G401.6 (cell line): ENCODE measurements around the gene MAML1.

Source experiments
- FAIRE-seq: peaks from 2 replicates; lab custom pipeline; 2012; peaks lifted over from hg19 to GRCh38; lab: Jason Lieb, UNC

Gene MAML1

DNA sequence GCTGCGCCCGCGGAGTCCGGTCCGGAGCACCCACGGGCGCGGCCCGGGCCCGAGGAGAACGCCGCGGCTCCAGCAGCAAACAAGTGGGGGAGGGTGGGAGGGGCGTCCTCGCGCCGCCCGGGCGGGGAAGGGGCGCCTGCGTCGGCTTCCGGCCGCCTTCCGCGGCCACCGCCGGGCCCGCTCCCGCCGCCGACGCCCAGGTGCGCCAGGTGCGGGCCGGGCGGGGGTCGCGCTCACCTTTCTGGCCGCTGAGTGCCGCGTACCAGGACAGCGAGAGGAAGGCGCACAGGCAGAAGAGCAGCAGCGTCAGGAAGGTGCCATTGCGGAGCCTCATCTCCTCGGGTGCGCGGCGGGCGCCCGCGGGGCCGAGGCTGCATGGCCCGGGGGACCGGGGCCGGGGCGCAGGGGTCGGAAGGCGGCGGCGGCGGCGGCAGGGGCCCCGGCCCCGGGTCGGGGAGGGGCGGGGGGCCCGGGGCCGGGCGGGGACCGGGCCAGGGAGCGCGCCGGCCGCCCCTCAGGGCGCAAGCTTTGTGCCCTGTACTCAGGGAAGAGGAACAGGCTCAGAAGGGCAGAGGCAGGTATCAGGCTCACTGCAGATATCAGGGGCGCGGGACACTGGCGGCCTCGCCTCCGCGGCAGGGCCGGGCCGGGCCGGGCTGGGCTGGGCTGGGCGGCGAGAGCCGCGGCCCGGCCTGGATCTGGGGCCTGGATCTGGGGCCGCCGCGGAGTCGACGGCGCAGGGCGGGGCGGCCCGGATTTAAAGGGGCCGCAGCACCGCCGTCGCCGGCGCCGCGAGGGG lies 73.8 kb downstream of the MAML1 start, which contains the start of gene MGAT4B:
Gene MGAT4B (minus strand): TSS at position 617 of the 799 bp plus-strand sequence. CDS start 283 bp downstream, at position 334.
- FAIRE-seq, result no peak

DNA sequence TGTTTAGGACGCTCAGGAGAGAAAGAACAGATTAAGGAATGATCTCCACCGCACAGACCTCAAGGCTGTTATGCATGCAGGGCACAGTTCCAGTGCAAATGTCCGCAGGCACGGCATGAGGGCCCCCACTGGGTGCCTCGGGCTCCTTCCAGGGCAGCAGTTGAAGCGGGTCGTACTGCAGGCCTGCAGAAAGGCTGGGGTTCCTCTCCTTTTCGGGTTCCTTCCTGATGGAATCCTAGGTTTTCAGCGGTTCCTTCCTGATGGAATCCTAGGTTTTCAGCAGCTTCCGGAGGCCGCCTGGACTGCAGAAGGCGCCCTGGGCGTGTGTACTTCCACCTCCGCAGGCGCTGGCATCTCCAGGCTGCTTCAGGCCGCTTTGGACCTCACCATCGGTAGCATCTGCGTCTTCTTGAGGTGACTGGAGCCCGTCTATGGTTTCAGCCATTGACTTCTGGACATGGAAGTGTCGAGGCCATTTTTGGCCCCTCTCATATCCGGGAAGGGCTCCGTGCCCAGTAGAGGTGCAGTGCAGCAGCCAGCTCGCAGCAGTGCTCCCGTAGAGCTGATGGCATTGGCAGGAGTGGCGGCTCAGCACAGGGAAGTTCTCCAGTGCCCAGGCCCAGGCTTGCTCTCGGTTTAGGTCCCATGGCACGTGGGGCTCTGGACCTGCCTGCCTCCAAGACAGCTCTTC lies 79.7 kb downstream of the MAML1 start:
- FAIRE-seq, result no peak

DNA sequence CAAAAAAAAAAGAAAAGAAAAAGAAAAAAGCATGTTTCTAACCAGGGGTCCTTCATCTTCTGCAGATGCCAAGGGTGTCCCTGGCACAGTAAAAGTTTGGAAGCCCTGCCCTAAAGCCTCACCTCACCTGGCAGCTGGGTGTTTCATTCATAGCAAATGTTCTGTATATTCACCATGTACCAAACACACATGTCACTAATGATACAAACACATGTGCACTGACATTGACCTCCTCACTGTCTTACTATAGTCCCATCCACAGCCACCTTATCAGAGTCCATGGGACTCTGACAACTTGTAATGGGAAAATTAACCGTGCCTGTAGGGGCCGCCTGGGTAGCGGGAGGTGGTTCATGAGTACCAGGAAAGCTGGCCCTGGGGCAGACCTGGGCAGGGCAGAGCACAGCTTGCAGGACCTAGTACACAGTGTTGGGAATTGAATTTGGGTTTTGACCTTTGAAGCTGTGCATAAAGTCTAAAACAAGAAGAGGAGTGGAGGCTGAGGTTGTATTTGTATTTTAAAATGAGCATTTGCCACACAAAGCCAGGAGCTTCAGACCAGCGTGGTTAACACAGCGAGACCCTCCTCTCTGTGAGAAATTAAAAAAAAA lies 80.5 kb downstream of the MAML1 start:
- FAIRE-seq, result no peak

DNA sequence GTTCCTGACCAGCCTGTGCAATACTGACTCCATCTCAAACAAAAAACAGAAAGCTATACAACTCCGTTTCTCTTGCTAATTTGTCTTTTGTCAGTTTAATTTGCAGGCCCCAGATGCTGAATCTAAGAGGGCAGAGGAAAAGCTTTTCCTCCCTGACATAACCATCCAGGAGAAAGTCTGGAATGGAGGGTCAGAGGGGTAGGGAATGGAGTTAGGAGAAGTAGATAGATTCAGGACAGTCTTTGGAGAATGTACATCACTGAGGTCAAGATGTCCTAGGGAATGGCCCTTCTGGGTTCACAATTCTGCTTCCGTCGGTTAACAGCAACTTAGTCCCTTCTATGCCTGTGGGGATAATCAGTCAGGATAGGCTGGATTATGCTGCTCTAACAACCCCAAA lies 81.5 kb downstream of the MAML1 start:
- no peak for FAIRE-seq

DNA sequence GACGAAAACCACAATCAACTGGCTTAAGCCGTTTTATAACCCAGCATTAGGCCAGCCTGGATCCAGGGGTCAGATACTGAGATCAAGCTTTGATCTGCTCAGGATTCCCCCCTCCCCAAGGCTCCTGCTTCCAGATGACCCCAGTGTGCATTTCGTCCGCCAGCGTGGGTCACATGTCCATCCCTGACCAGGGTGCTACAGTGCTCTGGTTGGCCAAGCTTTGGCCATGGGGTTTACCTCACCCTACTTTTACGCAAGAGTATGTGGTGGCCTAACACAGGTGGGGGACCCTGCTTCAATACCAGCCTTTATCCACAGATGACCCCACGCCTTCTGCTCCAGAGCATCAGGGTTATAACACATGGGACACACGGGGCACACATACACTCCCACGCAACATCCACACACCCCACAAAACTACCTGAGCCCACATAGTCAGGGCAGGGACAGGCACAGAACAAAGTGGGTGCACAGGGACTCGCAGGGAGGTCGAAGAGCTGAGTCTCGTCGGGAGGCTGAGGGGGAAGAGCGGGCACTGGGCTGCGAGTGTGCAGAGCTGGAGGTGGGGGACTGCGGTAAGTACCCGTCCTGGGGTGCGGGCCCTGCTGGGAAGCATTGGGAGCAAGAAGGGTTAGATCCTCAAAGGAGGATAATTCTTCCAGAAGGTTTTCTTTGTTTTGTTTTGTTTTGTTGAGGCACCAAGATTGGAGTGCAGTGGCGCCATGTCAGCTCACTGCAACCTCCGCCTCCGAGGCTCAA lies 83.0 kb downstream of the MAML1 start:
- no peak for FAIRE-seq

DNA sequence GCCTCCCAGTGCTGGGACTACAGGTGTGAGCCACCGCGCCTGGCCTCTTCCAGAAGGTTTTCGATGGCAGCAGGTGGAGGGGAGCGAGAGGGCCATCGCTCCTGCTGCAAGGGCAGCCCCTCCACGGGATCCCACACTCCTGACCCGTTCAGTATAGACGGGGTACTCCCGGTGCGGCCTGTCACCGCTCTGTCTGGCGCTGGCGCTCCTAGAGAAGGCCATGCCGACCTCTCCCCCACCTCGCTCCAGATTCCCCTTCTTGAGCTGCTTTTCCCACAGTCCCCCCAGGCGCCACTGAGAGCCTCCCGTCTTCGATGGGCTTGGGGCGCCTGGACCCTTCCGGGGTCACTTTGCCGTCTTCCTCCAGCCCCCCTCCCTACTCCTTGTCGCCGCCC lies 83.8 kb downstream of the MAML1 start:
- FAIRE-seq, result no peak

DNA sequence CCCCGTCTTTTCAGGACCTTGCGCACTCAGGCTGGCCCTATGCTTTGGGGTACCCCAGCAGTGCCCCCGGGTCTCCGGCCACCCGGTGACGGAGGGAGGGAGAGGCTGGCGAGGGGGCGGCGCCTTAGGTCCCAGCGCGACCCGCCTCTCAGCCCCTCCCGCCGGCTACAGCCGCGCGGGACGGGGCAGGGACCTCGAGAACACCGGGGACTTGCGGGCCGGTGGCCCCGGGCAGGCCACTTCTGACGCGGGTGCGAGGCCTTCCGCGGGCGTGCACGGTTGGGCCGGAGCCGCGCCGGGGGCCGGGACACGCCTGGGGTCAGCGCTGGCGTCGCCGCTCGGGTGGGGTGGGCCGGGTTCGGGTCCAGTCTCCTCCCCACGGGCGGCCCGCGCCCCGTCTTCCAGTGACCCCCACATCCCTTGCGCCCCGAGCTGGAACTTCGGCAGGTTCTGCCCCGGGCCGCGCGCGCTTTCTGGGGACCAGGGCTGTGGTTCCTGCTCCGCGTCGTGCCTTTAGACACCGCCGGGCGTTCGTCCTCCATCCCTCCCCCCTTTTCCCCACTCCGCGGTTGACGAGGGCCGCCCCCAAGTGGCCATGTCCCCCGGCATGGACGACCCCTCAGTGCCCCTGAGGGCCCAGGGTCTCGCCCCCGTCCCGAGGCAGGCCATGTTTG lies 84.3 kb downstream of the MAML1 start:
- no peak for FAIRE-seq

DNA sequence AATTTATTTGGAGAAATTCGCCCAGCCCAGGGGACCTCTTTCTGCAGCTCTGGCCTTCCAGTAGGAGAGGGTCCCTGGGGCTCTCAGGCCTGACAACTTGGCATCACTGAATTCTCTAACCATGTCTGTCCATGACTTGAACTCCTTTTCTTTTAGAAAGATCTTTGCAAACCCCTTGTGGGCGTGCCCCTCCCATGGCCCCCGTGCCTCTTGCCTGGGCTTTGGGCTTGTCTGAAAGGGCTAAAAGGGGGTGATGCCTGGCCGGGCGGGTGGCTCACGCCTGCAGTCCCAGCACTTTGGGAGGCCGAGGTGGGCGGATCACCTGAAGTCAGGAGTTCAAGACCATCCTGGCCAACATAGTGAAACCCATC lies 84.8 kb downstream of the MAML1 start:
- no peak for FAIRE-seq

DNA sequence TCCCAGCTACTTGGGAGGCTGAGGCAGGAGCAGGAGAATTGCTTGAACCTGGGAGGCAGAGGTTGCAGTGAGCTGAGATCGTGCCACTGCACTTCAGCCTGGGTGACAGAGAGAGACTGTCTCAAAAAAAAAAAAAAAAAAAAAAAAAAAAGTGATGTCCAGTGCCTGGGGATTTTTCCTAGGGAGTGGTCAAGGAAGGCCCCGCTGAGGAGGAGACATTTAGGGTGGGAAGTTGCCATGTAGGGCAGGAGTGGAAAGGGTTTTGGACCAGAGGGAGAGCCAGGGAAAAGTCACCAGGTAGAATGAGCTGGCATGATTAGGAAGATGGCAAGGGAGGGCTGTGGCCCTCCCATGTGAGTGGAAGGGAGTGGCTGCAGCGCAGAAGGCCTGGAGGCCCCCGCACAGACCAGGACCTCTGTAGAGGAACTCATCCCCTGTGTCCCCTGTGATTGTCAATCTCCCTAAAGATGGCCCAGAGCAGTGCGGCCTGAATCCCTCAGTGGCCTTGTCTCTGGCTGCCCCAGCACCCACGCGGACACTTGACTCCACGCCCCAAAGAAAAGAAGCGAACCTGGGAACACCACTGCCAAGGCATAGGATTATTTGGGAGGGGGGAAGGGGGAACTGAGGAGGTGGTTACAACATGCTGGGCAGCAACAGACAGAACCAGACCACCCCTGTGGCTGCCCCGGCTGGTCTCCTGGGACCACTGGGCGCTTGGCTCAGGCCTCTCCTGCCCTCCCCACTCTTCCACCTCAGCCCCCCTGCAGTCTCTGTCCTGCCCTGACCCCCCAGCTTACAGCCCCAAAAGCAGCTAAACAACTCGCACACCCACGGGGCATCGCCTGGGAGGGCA lies 85.5 kb downstream of the MAML1 start:
- FAIRE-seq, result no peak

DNA sequence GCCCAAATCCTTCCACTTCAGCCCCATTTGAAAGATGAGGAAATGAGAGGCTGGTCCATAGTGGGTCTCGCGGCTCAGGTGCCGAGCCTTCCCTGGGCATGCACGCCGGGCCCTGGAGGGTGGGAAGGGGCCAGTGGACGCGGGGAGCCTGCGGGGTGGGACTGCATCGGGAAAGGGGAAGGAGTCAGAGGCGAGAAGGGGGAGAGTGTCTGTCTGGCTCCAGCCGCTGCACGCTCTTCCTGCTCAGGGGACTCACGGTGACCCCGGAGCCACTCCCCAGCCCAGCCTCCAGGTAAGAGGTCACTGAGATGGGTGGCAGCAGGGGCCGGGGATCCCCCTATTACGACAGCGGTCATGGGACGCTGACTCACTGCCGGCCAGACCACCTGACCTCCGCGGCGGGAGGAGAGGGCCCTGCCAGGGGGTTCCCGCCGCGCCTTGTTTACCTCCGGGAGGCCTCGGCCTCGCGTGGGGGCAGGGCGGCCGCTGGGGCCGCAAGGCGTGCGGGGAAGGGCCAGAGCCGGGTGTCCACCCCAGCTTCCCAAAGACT lies 86.2 kb downstream of the MAML1 start:
- peak; percentile 94 for FAIRE-seq

DNA sequence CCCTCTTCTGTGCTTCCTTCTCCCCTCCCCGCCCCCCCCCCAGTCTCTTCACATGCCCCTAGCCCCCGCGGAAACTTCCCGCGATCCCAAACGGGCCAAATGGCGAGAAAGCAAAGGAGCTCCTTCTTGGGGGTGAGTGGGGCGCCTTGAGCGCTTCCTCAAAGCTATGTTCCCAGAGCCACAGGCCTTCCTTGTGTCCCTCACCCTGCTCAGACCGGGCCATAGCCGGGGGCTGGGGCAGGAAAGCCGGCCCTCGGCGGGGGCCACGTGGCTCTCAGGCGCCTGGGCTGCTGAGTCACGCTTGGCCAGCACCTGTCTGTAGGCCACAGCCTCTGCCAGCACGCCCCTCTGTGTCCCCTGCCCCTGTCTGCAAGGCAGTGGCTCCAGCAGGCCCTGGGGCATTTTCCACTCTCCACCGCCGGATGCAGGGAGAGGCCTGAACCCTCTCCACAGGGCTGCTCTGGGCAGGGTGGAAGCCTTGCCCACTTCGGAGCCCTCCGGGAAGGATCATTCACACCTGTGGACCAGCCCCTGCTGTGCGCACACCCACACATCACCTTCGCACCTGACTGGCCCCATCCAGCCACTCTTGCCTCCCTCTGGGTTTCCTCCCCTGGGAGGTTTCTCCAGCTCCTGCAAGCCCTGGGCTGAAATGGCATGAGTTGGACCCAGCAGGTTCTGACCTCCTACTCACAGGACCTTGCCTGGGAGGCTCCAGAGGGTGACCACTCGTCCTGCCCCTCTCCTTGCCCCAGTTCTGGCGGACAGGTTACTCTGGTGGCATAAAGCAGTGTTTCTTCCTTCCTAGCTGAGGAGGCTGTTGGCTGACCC lies 86.9 kb downstream of the MAML1 start:
- FAIRE-seq, result peak; percentile 61

DNA sequence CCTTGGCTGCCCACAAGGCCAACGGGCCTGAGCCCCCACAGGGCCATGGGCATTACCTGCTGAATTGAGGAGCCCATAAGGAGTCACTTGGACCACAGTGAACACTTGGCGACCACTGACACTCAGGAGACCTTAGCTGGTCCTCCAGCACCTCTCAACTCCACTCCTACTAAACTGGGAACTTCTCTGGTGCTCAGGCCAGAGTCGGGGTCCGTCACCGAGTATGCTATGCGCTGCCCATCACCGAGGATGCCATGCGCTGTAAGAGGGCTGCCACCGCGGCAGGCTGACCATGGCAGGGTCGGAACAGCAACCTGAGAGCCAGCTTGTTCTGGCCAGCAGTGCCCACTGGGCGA lies 87.5 kb downstream of the MAML1 start:
- FAIRE-seq, result no peak

DNA sequence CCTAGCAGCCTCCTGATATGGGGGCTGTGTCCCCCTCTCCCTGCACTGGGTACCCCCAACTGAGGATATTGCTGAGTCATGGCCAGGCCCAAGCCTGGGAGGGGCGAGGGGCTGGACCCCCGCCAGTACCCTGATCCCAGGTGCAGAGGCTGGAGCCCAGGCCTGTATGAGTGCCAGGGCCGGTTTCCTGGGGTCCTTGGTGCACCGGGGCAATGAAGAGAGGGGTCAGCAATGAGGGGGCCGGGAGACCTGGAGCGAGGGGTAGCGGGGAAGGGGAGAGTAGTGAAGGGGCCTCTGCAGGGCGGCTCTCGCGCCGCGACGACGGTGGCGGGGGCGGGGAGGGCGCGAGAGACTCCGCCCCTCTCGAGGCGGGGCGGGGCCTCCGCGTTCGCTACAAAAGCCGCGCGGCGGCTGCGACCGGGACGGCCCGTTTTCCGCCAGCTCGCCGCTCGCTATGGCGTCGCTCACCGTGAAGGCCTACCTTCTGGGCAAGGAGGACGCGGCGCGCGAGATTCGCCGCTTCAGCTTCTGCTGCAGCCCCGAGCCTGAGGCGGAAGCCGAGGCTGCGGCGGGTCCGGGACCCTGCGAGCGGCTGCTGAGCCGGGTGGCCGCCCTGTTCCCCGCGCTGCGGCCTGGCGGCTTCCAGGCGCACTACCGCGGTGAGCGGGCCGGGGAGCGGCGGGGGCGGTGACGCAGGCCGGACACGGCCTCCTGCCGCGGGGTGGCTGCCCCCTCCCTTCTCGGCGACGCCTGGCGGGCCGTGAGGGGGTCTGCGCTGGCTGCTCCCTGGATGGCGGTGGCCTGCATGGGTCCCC lies 88.1 kb downstream of the MAML1 start, which contains the start of gene SQSTM1:
Gene SQSTM1 (plus strand): TSS at position 423 of the 815 bp plus-strand sequence. CDS start 32 bp downstream, at position 455.
- FAIRE-seq, result no peak

DNA sequence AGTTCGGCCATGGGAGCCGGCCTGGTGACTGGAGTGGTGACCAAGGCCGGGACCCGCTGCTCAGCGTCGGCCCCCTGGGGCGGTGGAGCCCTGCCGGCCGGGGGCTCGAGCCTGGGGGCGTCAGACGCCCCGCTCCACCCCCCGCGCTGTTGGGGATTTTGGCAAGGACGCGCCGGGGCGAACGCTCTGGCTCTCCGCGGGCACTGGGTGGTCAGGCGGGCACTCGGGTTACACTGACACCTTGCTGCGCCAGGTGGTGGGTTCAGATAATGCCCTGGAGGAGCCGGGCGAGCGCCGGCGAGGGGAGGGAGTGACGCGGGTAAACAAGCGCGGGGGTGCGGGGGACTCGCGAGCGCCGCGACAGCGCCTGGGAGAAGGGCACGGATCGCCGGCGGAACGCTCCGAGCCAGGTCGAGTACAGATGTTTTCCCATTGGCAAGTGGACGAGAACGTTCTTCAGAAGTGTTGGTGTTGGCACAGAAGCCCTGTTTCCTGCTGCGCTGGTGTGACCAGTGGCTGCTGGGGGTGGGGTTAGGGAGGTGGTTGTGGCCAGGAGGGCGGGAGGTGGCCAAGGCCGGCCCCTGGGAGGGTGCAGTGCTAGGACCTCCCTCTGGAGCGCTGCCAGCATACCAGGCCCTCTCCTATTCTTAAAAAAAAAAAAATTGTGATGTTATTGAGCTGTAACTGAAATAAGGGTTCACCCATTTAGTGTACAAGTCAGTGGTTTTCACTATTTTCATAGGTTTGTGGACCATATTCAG lies 88.9 kb downstream of the MAML1 start:
- peak; percentile 36 for FAIRE-seq

DNA sequence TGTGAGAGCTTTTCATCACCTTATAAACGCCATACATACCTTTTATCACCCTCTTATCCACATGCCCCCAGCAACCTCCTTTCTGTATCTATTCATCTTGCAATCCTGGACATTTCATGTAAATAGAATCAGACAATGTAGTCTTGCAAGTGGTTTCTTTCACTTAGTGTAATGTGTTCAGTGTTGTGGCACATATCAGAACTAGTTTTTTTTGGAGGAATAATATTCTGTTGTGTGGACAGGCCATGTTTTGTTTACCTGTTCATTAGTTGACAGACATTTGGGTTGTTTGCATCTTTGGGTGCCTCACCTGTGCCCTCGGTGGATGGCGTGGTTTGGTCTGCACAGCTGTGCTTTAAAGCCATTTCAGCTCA lies 89.4 kb downstream of the MAML1 start:
- no peak for FAIRE-seq

DNA sequence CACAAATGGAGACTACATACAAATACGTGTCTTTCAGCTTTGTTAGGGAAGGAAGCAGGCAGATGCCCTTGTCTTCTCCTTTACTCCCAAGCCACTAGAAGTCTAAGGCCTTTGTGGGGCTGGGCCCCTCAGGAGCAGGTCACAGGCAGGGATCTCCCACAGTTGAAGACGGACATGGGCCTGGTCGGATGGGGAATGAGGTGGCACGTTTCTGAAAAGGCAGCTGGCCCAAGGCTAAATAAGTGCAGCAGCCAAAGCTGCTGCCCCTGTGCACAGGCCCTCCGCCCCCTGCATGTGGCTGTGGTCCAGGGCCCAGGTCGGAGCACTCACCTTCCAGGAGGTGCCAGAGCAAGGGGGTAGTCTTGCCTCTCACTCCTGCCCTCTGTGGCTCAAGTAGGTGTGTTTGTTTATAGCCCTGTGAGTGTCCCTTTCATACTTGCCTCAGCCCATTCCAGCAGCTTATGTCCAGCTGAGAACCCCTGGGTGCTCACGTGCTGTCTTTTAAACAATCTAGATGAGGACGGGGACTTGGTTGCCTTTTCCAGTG lies 89.9 kb downstream of the MAML1 start:
- FAIRE-seq, result no peak

DNA sequence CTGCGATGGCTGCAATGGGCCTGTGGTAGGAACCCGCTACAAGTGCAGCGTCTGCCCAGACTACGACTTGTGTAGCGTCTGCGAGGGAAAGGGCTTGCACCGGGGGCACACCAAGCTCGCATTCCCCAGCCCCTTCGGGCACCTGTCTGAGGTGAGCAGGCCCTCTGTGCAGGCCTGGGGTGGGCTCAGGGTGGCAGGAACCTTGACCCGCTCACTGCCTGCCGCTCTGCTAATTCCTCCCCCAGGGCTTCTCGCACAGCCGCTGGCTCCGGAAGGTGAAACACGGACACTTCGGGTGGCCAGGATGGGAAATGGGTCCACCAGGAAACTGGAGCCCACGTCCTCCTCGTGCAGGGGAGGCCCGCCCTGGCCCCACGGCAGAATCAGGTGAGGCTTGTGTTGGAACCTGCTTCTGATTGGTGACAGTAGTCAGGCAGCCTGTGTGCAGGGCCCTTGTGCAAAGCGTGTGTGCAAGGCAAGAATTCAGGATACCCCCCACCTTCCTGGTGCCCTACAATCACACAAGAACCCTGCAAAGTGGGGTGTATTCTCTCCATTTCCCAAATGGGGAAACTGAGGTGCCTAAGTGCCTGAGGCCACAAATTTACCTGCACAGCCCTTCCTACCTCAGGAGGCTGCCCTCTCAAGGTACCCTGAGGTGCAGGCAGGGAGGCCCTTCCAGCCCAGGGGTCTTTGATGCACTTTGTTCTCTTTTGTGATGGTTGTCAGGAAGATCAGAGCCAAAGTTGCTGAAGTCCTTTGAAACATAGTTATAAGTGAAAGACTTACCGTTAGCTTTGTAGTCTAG lies 91.5 kb downstream of the MAML1 start:
- no peak for FAIRE-seq
